ENCODE data around the gene TENM4. TPM values are rescaled to one million over a fixed set of nuclear protein-coding genes. Genes with fewer than 3 reads are reported as not detected.
A peak's percentile ranks its signal among the peaks of the same experiment; 100 is the strongest.

Gene TENM4
- total RNA-seq, 1 donor = 10.4 TPM

DNA sequence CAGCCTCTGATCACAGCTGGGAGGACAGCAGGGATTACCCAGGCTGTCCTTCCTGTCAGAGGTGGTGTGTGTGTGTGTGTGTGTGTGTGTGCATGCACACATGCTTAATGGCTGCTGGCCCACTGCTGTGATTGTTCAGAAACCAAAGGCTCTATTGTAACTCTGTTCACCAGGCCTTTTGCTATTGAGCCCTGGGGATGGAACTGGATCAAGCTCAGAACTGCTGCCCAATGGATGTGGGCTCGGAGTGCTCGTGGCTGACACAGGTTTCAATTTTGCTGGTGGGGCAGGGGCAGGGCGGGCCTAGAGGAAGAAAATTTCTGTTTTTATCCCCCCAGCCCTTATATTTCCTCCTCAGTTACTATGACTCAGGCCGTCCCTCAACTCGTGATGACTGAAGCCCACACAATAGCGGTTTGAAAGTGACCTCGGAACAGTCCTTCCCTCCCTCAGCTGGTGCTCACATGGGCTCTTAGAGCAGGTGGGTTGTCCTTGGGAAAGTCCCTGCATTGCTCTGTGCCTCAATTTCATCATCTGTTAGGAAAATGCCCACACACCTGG lies 359.3 kb downstream of the TENM4 start:
- no peak overlapping the region for H3K4me3 ChIP-seq (ENCODE audit: low read depth, low read length)
- DNase-seq (ENCODE audit: low read depth) = no peak
- TF ChIP-seq, protein P1, sequence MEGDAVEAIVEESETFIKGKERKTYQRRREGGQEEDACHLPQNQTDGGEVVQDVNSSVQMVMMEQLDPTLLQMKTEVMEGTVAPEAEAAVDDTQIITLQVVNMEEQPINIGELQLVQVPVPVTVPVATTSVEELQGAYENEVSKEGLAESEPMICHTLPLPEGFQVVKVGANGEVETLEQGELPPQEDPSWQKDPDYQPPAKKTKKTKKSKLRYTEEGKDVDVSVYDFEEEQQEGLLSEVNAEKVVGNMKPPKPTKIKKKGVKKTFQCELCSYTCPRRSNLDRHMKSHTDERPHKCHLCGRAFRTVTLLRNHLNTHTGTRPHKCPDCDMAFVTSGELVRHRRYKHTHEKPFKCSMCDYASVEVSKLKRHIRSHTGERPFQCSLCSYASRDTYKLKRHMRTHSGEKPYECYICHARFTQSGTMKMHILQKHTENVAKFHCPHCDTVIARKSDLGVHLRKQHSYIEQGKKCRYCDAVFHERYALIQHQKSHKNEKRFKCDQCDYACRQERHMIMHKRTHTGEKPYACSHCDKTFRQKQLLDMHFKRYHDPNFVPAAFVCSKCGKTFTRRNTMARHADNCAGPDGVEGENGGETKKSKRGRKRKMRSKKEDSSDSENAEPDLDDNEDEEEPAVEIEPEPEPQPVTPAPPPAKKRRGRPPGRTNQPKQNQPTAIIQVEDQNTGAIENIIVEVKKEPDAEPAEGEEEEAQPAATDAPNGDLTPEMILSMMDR (IDR thresholded peaks at IDR 0.05; ENCODE audit: insufficient read depth, low read depth, low read length) = no peak

DNA sequence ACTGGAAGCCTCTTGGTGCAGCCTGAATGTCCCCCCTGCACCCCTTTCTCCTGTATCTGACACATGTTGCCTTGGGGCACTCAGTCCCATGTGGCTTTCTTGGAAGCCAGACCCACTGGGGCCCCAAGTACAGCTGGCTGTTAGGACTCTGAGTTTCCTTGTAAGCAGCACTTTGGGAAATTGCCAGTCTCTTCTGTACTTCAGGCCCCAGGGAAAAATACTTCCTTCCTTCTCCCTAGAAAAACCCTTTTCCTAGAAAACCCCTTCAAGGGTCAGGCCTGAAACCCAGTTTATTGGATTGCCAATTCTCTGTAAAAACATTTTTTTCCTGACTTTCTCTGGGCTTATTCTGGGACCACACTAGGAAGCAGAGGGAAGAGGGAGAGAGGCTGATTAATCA lies 360.3 kb downstream of the TENM4 start:
- no peak overlapping the region for H3K4me3 ChIP-seq (ENCODE audit: low read depth, low read length)
- TF ChIP-seq, protein P1 (IDR thresholded peaks at IDR 0.05; ENCODE audit: insufficient read depth, low read depth, low read length) = no peak
- DNase-seq (ENCODE audit: low read depth) = no peak

DNA sequence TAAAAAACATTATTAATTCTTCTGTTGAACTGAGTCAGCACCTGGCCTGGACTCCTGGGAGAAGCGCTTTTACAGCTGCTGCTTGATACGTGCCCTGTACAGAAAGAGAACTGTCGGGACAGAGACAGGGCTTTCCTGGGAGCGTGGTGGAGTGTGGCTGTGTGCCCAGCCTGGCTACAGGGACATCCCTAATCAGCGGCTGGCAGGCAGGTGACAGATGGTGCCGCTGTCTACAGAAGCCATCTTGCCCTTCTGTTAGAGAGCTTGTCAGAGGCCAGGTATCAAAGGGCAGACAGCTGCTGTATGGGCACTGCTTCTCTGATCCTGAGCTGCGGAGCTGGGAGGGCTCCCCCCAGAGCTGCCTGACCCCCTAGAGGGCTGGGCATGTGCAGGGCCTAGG lies 361.8 kb downstream of the TENM4 start:
- TF ChIP-seq, protein P1 (IDR thresholded peaks at IDR 0.05; ENCODE audit: insufficient read depth, low read depth, low read length) = no peak
- H3K4me3 ChIP-seq (ENCODE audit: low read depth, low read length) = no peak overlapping the region
- DNase-seq (ENCODE audit: low read depth) = no peak

DNA sequence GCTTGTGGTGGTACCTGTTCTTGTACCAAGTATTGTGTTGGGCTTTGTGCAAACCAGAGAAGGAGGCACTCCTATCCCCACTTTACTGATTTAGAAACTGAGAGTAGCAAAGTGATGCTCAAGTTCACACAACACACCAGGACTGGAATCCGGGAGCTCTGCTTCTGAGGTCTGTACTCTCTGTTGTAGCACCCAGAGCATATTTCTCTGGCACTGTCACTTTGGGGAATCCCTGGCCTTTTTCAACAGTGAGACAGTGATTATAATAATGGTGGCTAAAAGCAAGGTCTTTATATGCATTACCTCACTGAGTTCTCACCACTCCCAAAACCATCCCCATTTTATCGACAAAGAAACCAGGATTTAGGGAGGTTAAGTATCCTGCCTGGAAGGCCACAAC lies 362.4 kb downstream of the TENM4 start:
- DNase-seq (ENCODE audit: low read depth) = no peak
- TF ChIP-seq, protein P1 (IDR thresholded peaks at IDR 0.05; ENCODE audit: insufficient read depth, low read depth, low read length) = no peak
- H3K4me3 ChIP-seq (ENCODE audit: low read depth, low read length) = no peak overlapping the region

DNA sequence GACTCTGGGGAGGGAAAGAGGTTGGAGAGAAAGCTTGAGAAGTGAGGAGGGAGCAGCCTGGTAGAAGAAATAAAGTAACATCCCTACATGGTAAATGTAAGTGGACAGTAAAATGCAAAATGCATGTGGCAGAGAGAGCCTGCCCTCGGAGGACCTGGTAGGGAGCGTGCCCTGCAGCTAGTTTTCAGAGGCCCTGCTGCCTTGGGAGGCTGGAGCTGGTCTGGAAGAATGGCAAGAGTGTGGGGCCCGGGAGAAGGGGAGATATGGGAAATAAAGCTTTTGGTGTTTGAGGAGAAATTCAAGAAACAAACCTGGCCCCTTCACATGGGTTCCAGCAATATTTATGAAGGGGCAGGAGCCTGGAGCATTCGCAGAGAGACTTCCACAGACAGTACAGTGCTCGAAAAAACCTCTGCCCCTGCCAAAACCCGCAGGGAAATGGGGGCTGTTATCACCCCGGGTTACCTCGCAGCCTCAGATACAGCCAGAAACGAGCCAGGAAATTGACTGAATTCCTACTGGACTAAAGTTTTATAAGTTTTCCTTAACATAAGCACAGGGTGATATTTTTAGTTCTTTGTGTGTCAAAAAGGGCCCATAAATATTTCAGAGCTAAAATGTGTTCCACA lies 363.0 kb downstream of the TENM4 start:
- DNase-seq (ENCODE audit: low read depth) = no peak
- H3K4me3 ChIP-seq (ENCODE audit: low read depth, low read length) = no peak overlapping the region
- TF ChIP-seq, protein P1 (IDR thresholded peaks at IDR 0.05; ENCODE audit: insufficient read depth, low read depth, low read length) = no peak

DNA sequence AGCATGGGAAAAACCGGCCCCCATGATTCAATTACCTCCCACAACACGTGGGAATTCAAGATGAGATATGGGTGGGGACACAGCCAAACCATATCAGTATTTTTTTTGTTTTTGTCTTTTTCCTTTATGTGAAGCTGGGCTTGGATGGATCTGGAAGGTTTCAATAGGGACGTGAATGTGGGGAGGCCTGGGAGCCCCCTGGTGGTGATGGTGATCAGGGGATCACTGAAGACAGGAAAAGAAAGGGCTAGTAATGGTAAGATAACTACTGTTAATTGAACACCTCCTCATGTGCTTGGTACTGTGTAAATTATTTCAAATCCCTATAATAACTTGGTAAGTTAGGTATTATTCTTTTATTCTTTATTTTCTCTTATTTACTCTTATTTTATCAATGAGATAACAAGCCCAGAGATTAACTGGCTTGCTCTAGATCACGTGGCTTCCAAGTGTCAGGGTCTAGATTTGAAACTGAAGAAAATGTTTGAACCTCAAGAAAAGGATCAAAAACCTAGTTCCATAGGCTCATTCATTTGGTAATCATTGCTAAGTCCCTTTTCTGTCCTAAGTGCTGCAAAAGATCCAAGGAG lies 364.2 kb downstream of the TENM4 start:
- DNase-seq (ENCODE audit: low read depth) = peak; percentile 62
- no peak overlapping the region for H3K4me3 ChIP-seq (ENCODE audit: low read depth, low read length)
- TF ChIP-seq, protein P1 (IDR thresholded peaks at IDR 0.05; ENCODE audit: insufficient read depth, low read depth, low read length) = peak; percentile 85
